GM19467 (cell line): ENCODE results near the gene RENBP.

Source experiments
- ATAC-seq: cut with Tn5 transposase; IDR thresholded peaks from one replicate; pipeline ENCODE4 v1.9.1; 2021; ENCODE audit warnings: mild to moderate bottlenecking, moderate library complexity; ENCODE audit not compliant: unreplicated experiment

RENBP gene

DNA sequence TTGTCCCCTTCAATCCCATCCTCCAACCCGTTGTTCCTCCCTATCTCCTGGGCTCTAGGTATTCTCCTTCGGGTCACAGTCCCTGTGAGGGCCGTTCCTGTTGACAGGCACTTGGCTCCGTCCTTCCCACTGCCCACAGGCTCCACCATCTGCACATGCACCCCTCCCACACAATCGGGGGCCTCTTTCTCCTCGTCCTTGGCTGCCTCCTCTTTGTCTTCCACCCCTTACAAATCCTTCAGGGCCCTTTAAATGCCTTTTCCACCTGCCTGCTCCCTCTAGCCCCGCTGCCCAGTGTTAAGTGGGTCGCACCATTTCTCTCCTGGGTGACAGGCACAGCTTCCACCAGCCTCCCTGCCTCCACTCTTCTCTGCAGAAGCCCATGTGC is 42.7 kb downstream of the RENBP start:
- no peak for ATAC-seq

DNA sequence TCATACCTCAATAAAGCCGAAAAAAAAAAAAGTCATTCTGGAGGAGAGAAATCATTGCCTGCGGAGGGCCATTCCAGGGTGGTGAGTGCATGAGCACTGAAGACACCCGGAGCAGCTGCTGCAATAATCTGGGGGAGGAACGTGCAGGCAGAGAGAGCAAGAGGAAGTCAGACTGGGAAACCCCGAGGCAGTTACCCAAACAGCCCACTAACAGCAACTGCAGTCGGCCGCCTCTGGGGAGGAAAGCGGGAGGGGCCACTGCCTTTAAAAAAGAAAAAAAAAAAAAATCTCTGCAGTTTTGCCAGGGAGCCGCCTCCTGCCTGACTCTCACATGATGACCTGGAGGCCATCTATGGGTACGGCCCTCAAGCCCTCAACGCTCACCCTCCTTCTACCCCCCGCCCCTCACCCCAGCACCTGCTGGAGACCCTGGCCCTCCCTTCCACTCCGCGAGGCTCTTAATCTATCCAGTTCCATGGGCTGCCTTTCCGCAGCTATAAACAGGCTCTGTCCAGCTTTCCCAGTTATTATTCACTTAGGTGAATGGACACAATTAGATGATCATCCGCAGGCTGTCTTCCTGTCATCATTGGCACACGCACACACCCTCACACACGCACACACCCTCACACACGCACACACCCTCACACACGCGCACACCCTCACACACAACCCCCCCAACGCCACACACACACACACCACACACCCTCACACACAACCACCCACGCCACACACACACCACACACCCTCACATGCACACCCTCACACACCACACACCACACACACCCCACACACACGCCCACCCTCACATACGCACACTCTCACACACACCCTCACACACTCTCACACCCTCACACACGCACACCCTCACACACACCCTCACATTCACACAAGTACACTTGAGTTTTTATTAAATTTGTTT is 43.4 kb downstream of the RENBP start:
- no peak for ATAC-seq

GRCh38 chrX:153897899-153898298 is 46.5 kb downstream of the RENBP start:
- ATAC-seq = no peak

- ATAC-seq = no peak
Measured at GRCh38 chrX:153889123-153889522, 55.3 kb downstream of the RENBP start.

DNA sequence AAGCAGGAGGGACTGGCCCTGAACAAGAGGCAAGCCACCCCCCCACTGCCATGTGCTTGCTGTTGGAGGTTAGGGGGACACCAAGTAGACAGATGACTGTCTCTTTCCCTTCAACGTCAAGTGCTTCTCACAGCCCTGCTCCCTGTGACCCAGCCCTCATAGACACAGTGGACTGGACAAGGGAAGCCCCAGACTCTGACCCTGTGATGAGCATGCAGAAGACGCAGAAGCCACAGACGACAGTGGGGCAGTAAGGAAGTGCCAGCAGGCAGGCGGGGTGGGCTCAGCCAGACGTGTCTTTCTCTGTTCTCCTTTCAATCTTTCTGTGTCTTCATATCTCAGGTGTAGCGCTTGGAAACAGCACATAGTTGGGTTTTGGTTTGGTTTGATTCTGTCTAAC is 56.1 kb downstream of the RENBP start:
- ATAC-seq = no peak

DNA sequence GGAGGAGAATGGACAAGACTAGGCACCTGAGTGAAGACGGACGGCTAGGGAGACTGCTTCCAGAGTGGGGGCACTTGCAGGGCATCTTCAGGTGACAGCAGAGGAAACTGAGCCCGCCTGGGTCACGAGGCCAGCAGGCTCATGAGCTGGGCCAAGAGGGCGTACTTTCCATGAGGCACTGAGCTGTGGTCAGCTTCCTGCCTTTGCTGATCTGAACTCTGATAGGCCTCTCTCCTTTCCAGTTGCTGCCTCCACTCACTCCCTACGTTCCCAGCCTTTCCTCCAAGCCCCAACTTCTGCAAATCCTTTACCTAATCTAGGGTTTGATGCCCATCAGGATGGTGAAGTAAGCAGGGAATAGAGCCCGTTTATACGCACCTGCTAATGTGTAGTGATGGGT is 57.1 kb downstream of the RENBP start:
- ATAC-seq = no peak

- no peak for ATAC-seq
Measured at GRCh38 chrX:153886915-153887314, 57.5 kb downstream of the RENBP start.

DNA sequence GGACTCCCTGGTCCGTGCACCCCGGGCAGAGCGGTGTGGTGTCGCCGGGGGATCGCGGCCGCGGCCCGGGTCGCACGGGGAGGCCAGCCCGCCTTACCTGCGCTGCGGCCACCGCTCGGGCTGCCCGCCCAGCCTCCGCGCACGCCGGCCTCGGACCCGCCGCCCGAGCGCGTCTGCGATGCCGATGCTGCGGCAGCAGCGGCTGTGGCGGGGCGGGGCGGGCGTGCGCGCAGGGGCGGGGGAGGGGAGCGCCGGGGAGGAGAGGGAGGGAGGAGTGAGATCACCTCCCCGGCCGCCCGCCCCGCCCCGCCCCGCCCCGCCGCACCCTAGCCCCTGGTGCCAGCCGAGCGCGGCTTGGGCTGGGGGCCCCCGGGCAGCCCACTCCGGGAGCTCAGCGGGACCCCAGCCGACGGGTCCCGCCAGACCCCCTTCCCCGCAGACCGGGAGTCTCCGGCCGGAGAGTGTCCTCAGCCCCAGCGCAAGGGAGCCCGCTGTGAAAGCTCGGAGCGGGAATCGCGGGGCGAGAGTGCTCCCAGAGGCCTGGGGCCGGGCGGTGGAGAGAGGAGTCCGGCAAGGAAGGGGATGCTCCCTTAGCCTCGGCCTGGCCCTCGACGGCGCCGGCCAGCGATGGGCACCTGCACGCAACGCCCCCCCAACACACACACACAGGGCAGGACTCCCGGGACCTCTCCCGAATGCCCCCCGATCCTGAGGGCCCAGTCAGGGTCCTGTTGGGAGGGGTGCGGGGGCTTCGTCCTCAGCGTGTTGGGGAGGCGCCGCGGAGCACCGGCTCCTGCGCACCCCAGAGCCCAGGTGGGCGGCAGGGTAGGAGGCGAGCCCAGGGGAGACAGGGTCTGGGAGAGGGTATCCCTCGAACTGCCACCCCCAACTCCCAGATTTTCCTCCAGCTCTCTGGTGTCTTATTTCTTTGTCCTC is 58.2 kb downstream of the RENBP start, which contains the start of gene L1CAM:
Gene L1CAM, minus strand, starts transcription at position 206 of the 936 bp plus-strand sequence. CDS start 10,337 bp downstream, outside the sequence.
- no peak for ATAC-seq
